ENCODE results near the gene KLHL3. TPM values are rescaled to one million over a fixed set of nuclear protein-coding genes. Genes with fewer than 3 reads are reported as not detected.
"Not testable (repeated sequence)": the region's sequence is repeated elsewhere in the genome, so short reads cannot be mapped to it uniquely, and the experiment has no call there.

Gene KLHL3
- total RNA-seq, result 1 to 10 TPM; 1.8 to 4.7 (median 2.9) TPM
- polyA plus RNA-seq, result 1 to 10 TPM; 3.4 to 6.6 TPM

GRCh38 chr5:137735555-137736284 is at the start of gene KLHL3:
TSS of gene KLHL3 (minus strand) at chr5:137736089. CDS start at chr5:137735646, 443 bp downstream.
- no peaks in the 10 kb centered on the region for H3K9me3 ChIP-seq
- intact Hi-C loops (cut with DNase I), result loop anchor here in 1 of 3 donors (10.0 kb wide), 1 partner anchor 91 kb away; no protein-coding TSS in a partner anchor
- DNase-seq, result peak; percentile 23 to 67 (median 40)
- H3K4me1 ChIP-seq, result no peaks in the 10 kb centered on the region
- TF ChIP-seq CTCF (IDR thresholded peaks at IDR 0.05), result no peak
- 23 to 28% methylated on average over 12 of the region's 12 CpGs for WGBS, 2 donors
- FAIRE-seq, result no peak
- no peaks in the 10 kb centered on the region for H3K27me3 ChIP-seq
- peak; percentile 69 to 86 (median 84) for ATAC-seq
- peak within 1 kb of the TSS in 2 of 4 donors; percentile 24 to 40 for H3K4me3 ChIP-seq
- H3K27ac ChIP-seq, result peak within 1 kb of the TSS in 2 of 4 donors; percentile 5 to 57
- H3K36me3 ChIP-seq, result no peaks in the 10 kb centered on the region

- ATAC-seq (no peak), DNase-seq (no peak), FAIRE-seq (no peak)
- H3K9me3 ChIP-seq, result no peaks in the 10 kb centered on the region
- no peak overlapping the region for H3K4me3 ChIP-seq
- no peaks in the 10 kb centered on the region for H3K36me3 ChIP-seq
- no peaks in the 10 kb centered on the region for H3K27me3 ChIP-seq
- intact Hi-C loops (cut with DNase I), result loop anchor here in 1 of 3 donors (5.0 kb wide), 1 partner anchor 39 kb away; no protein-coding TSS in a partner anchor
- no peaks in the 10 kb centered on the region for H3K4me1 ChIP-seq
- no peak for TF ChIP-seq CTCF (IDR thresholded peaks at IDR 0.05)
- no peak overlapping the region for H3K27ac ChIP-seq
- 66 to 74% methylated on average over 4 of the region's 4 CpGs for WGBS, 2 donors
Observed at GRCh38 chr5:137782984-137783536, 47.2 kb upstream of the KLHL3 start.

GRCh38 chr5:137782055-137782454 is 46.2 kb upstream of the KLHL3 start:
- 84 to 93% methylated on average over 2 of the region's 2 CpGs for WGBS, 2 donors
- H3K9me3 ChIP-seq, result no peaks in the 10 kb centered on the region
- ATAC-seq, result no peak
- intact Hi-C loops (cut with DNase I), result loop anchor here in 1 of 3 donors (5.0 kb wide), 1 partner anchor 40 kb away; no protein-coding TSS in a partner anchor
- H3K36me3 ChIP-seq, result no peaks in the 10 kb centered on the region
- H3K27ac ChIP-seq, result no peak overlapping the region
- DNase-seq, result no peak
- H3K27me3 ChIP-seq, result no peaks in the 10 kb centered on the region
- no peak for FAIRE-seq
- H3K4me3 ChIP-seq, result no peak overlapping the region
- no peaks in the 10 kb centered on the region for H3K4me1 ChIP-seq
- no peak for TF ChIP-seq CTCF (IDR thresholded peaks at IDR 0.05)

- DNase-seq (no peak), FAIRE-seq (peak; percentile 23), ATAC-seq (peak in 3 of 4 donors; percentile 46 to 69 (median 68))
- no peaks in the 10 kb centered on the region for H3K27me3 ChIP-seq
- H3K9me3 ChIP-seq, result no peaks in the 10 kb centered on the region
- no peaks in the 10 kb centered on the region for H3K4me1 ChIP-seq
- WGBS, 2 donors, result 20 to 23% methylated on average over 2 of the region's 2 CpGs
- TF ChIP-seq CTCF (IDR thresholded peaks at IDR 0.05), result peak; percentile 53 to 74 (median 63)
- intact Hi-C loops (cut with DNase I), result no loop called here
- H3K27ac ChIP-seq, result no peak overlapping the region
- H3K4me3 ChIP-seq, result no peak overlapping the region
- H3K36me3 ChIP-seq, result no peaks in the 10 kb centered on the region
Observed at GRCh38 chr5:137778772-137779564, 43.1 kb upstream of the KLHL3 start.

- H3K4me3 ChIP-seq; DNase-seq; H3K27ac ChIP-seq; H3K27me3 ChIP-seq; FAIRE-seq; ATAC-seq; H3K4me1 ChIP-seq; intact Hi-C loops (cut with DNase I); H3K36me3 ChIP-seq; H3K9me3 ChIP-seq: not testable (repeated sequence)
- 91% methylated on average over 5 of the region's 5 CpGs for WGBS, 2 donors
Observed at GRCh38 chr5:137767937-137768336, 32.0 kb upstream of the KLHL3 start.
